Thymus (tissue), 11 donors: ENCODE measurements around the gene BMPER. TPM values are rescaled to one million over a fixed set of nuclear protein-coding genes. Genes with fewer than 3 reads are reported as not detected.

ENCODE experiments used
- DNase-seq, 9 donors: peaks; one replicate each; pipeline ENCODE4 v3.0.0-alpha.2; 2013; ENCODE audit warnings: low spot score in 9 of 9, low read depth in 6 of 9, missing footprints in 1 of 9
- H3K27ac ChIP-seq, 2 donors: one replicate each; pipeline ENCODE4 v1.5.1; 2013; ENCODE audit warnings: control low read depth in 1 of 2, low read depth in 1 of 2, low read length in 1 of 2, mild to moderate bottlenecking in 1 of 2, moderate library complexity in 1 of 2
- H3K27me3 ChIP-seq, 2 donors: one replicate each; pipeline ENCODE4 v1.5.1; 2013; ENCODE audit warnings: low read length in 1 of 2; ENCODE audit not compliant: control insufficient read depth in 2 of 2, insufficient read depth in 1 of 2
- H3K36me3 ChIP-seq, 2 donors: one replicate each; pipeline ENCODE4 v1.5.1; 2013; ENCODE audit warnings: low read length in 1 of 2, mild to moderate bottlenecking in 1 of 2, moderate library complexity in 1 of 2; ENCODE audit not compliant: control insufficient read depth in 2 of 2, insufficient read depth in 2 of 2
- H3K4me1 ChIP-seq, 2 donors: one replicate each; pipeline ENCODE4 v1.5.1; 2013; ENCODE audit warnings: low read length in 2 of 2; ENCODE audit not compliant: control insufficient read depth in 2 of 2, insufficient read depth in 2 of 2
- H3K4me3 ChIP-seq, 2 donors: one replicate each; pipeline ENCODE4 v1.5.1; 2013; ENCODE audit warnings: low read length in 2 of 2, control low read depth in 1 of 2, mild to moderate bottlenecking in 1 of 2
- H3K9me3 ChIP-seq, 2 donors: one replicate each; pipeline ENCODE4 v1.5.1; 2013; ENCODE audit warnings: low read length in 1 of 2, mild to moderate bottlenecking in 1 of 2; ENCODE audit not compliant: control insufficient read depth in 2 of 2, insufficient read depth in 1 of 2
- WGBS: extraction: QIAGEN DNeasy Blood & Tissue Kit; methylation state at CpG from one replicate; pipeline ENCODE4 v1.1.7; 2013; 5-methylcytosine and 5-hydroxymethylcytosine counted together
- polyA plus RNA-seq: library from polyadenylated mRNA; stranded (reverse); fragments of 200-250 nt; gene quantifications from one replicate; pipeline ENCODE4 v1.2.3, GENCODE V29; 2013
- total RNA-seq: library from RNA; stranded (reverse); fragments of 120-200 nt; gene quantifications from one replicate; pipeline ENCODE4 v1.2.4, GENCODE V29; 2013
- donor health status: healthy.

BMPER gene
- total and polyA plus RNA-seq, 2 donors: 1.0 to 4.5 TPM

- no peak for DNase-seq
- Histone ChIP-seq H3K9me3 (no peaks in the 10 kb centered on the region), H3K27ac (no peak overlapping the region), H3K4me1 (no peaks in the 10 kb centered on the region), H3K36me3 (no peaks in the 10 kb centered on the region), H3K4me3 (no peak overlapping the region), H3K27me3 (no peaks in the 10 kb centered on the region)
- 70% methylated on average over 4 of the region's 4 CpGs for WGBS
These were observed 31.2 kb upstream of the BMPER start for GRCh38 chr7:33873981-33874750.

GRCh38 chr7:33874943-33875342, 30.4 kb upstream of the BMPER start:
- no peak for DNase-seq
- no peak overlapping the region for H3K4me3 ChIP-seq
- H3K27ac ChIP-seq: no peak overlapping the region
- H3K27me3 ChIP-seq: no peaks in the 10 kb centered on the region
- no peaks in the 10 kb centered on the region for H3K9me3 ChIP-seq
- 79% methylated on average over 5 of the region's 5 CpGs for WGBS
- no peaks in the 10 kb centered on the region for H3K4me1 ChIP-seq
- no peaks in the 10 kb centered on the region for H3K36me3 ChIP-seq

DNA sequence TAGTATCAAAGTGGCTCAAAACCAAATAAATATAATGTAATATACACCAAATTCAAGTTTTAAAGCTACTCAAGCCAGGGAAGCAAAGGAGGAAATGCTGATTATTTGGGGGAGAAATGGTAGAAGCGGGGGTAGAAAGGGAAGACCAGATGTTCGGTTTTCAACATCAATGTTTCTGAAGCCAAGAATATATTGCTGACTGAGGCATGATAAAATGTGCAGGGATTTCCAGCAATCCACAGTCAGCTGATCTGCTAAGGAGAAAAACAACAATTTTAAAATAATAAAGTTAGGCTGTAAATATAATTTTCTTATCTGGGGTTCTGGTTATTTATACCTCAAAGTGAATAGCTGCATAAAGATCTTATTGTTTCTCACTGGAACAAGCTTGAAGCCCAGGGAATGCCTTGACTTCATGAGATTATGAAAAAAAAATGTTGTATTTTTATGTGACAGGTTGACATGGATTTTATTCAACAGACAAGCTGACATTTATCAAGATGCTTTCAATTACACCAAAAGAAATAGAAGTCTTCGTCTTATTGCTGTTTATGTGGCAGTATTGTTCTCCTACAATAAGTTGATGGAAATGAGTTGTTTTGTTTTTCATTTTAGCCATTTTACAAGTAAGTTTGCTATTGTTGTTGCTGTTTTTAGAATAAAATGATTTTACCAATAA, 28.6 kb upstream of the BMPER start:
- H3K27me3 ChIP-seq: no peaks in the 10 kb centered on the region
- H3K36me3 ChIP-seq: no peaks in the 10 kb centered on the region
- no peaks in the 10 kb centered on the region for H3K4me1 ChIP-seq
- H3K27ac ChIP-seq: no peak overlapping the region
- H3K9me3 ChIP-seq: no peaks in the 10 kb centered on the region
- DNase-seq: no peak
- WGBS: 78% methylated on average over 3 of the region's 3 CpGs
- H3K4me3 ChIP-seq: no peak overlapping the region

DNA sequence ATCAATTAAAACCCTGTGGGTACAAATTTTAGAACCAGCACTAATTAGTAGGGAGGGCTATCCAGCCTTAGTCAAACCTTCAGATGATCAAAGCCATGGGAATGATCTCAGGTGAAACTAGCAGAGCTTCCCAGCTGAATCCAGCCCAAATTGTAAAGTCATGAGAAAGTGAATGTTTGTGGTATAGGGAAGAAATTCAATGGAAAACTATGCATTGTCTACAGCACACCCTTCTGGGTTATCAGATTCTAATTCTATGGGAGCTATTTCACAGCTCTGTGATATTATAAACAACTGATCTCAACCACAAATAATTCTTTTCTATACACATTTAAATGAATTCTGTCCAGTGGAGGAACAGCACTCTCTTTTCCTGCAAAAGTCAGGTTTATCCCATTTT, 24.6 kb upstream of the BMPER start:
- DNase-seq: no peak
- peaks cover 0 to 1% of the 10 kb centered on the region in 2 donors for H3K9me3 ChIP-seq
- H3K27ac ChIP-seq: no peak overlapping the region
- no peaks in the 10 kb centered on the region for H3K36me3 ChIP-seq
- H3K4me1 ChIP-seq: no peaks in the 10 kb centered on the region
- no peak overlapping the region for H3K4me3 ChIP-seq
- H3K27me3 ChIP-seq: no peaks in the 10 kb centered on the region

DNA sequence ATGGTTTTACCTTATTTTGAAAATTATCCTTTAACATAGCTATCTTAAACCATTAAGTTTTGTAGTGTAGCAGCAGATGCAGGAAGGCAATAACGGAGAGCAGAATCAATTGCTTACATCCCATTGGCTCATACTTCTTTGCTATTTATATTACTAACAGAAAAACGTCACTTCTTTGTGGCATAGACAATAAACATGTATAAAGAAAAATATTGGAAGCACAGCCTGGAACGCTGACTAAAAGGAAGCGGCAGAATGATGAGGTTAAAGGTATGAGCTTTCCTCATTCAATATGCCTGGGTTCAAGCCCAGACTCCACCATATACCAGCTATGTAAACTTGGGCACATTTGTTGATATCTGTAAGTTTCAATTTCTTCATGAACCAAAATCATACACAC, 24.0 kb upstream of the BMPER start:
- Histone ChIP-seq H3K4me3 (no peak overlapping the region), H3K27me3 (no peaks in the 10 kb centered on the region), H3K27ac (no peak overlapping the region), H3K9me3 (peaks cover 0 to 1% of the 10 kb centered on the region in 2 donors), H3K4me1 (no peaks in the 10 kb centered on the region), H3K36me3 (no peaks in the 10 kb centered on the region)
- DNase-seq: no peak
- 82% methylated on average over 4 of the region's 4 CpGs for WGBS

- no peaks in the 10 kb centered on the region for H3K27me3 ChIP-seq
- no peaks in the 10 kb centered on the region for H3K36me3 ChIP-seq
- DNase-seq: no peak
- WGBS: 89% methylated on average over 7 of the region's 7 CpGs
- no peak overlapping the region for H3K27ac ChIP-seq
- no peak overlapping the region for H3K4me3 ChIP-seq
- H3K9me3 ChIP-seq: peaks cover 0 to 1% of the 10 kb centered on the region in 2 donors
- H3K4me1 ChIP-seq: no peaks in the 10 kb centered on the region
These were observed 23.1 kb upstream of the BMPER start for GRCh38 chr7:33882040-33882837.

- 5% methylated on average over 3 of the region's 3 CpGs for WGBS
- Histone ChIP-seq H3K27ac (no peak overlapping the region), H3K4me1 (no peaks in the 10 kb centered on the region)
These were observed 22.2 kb upstream of the BMPER start for GRCh38 chr7:33882950-33883670.

GRCh38 chr7:33883671-33883965, 21.7 kb upstream of the BMPER start:
- peaks cover 0 to 1% of the 10 kb centered on the region in 2 donors for H3K9me3 ChIP-seq
- no peak for DNase-seq
- H3K27me3 ChIP-seq: no peaks in the 10 kb centered on the region
- H3K27ac ChIP-seq: no peak overlapping the region
- H3K4me3 ChIP-seq: no peak overlapping the region
- no peaks in the 10 kb centered on the region for H3K36me3 ChIP-seq
- WGBS: 33% methylated on average over 1 of the region's 1 CpG
- no peaks in the 10 kb centered on the region for H3K4me1 ChIP-seq

More at GRCh38 chr7:33882950-33883670, 22.2 kb upstream of the BMPER start:
- Histone ChIP-seq H3K36me3 (no peaks in the 10 kb centered on the region), H3K27me3 (no peaks in the 10 kb centered on the region), H3K4me3 (no peak overlapping the region), H3K9me3 (peaks cover 0 to 1% of the 10 kb centered on the region in 2 donors)
- no peak for DNase-seq
